Measurements from ENCODE around the gene AP4M1. TPM values are rescaled to one million over a fixed set of nuclear protein-coding genes. Genes with fewer than 3 reads are reported as not detected.

Gene AP4M1
- total and polyA plus RNA-seq, 9 of the 15 experiments (the other 6 are each of a cell fraction or from before 2014, with no cell fraction given): 1.3 to 30.9 (median 14.1) TPM

DNA sequence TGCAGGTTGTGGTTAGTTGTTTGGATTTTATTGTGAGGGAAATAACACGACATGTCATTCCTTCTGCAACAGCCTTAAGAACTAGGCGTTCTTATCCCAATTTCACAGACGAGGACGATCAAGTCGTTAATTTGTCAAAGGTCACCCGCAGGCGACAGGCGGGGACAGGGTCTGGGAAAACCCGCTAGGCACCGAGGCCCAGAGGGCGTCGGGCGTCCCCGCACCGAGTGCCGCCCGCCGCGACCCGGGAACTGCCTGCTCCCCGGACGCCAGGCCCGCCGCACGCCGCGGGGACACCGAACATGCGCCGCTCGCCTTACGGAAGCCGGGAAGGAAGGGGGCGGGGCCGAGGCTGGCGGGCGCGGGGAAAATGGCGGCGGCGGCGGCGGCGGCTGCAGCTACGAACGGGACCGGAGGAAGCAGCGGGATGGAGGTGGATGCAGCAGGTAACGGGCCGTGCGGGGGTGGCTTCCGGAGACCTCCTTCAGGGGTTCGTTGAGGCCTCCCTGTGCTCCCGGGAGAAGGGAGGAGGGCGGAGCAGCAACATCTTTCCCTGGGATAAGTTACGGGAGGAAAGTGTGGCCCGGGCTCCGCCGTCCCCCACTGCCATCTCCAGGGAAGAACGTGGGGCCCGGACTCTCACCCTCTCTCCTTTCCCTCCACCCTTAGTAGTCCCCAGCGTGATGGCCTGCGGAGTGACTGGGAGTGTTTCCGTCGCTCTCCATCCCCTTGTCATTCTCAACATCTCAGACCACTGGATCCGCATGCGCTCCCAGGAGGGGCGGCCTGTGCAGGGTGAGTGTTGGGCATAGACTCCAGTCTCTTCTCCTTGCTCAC is 12.6 kb upstream of the AP4M1 start, which contains the start of gene COPS6 (continued):
- TF ChIP-seq PTTG1 (tag; IDR thresholded peaks at IDR 0.05; ENCODE audit: low read depth): no peak
- no peak for TF ChIP-seq ADNP (tag; IDR thresholded peaks at IDR 0.05)
- peak; percentile 63 for TF ChIP-seq ZNF239 (CRISPR knock-in tag; IDR thresholded peaks at IDR 0.05)
- no peak; the same call in 1 of the 2 replicates for TF ChIP-seq TARDBP (IDR thresholded peaks at IDR 0.05)
- TF ChIP-seq U2AF1 (optimal IDR thresholded peaks at IDR 0.05; ENCODE audit: low read depth, low read length): no peak
- no peak for TF ChIP-seq ZNF695 (CRISPR knock-in tag; IDR thresholded peaks at IDR 0.05)
- TF ChIP-seq SP1 (CRISPR knock-in tag; IDR thresholded peaks at IDR 0.05): peak; percentile 100
- TF ChIP-seq SRSF9 (IDR thresholded peaks at IDR 0.05; ENCODE audit: borderline replicate concordance, low read depth, low read length): no peak
- TF ChIP-seq RHOXF2B (CRISPR knock-in tag; conservative IDR thresholded peaks at IDR 0.05): no peak
- peak; percentile 30 to 83; a peak in 2 of 4 replicates for TF ChIP-seq FOXA3 (CRISPR knock-in tag; conservative IDR thresholded peaks at IDR 0.05 in 1 of 2, IDR thresholded peaks at IDR 0.05 in 1 of 2)
- TF ChIP-seq, protein P1, sequence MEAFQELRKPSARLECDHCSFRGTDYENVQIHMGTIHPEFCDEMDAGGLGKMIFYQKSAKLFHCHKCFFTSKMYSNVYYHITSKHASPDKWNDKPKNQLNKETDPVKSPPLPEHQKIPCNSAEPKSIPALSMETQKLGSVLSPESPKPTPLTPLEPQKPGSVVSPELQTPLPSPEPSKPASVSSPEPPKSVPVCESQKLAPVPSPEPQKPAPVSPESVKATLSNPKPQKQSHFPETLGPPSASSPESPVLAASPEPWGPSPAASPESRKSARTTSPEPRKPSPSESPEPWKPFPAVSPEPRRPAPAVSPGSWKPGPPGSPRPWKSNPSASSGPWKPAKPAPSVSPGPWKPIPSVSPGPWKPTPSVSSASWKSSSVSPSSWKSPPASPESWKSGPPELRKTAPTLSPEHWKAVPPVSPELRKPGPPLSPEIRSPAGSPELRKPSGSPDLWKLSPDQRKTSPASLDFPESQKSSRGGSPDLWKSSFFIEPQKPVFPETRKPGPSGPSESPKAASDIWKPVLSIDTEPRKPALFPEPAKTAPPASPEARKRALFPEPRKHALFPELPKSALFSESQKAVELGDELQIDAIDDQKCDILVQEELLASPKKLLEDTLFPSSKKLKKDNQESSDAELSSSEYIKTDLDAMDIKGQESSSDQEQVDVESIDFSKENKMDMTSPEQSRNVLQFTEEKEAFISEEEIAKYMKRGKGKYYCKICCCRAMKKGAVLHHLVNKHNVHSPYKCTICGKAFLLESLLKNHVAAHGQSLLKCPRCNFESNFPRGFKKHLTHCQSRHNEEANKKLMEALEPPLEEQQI (IDR thresholded peaks at IDR 0.05): no peak
- TF ChIP-seq USF1 (CRISPR knock-in tag; IDR thresholded peaks at IDR 0.05): no peak; the same call in 1 of the 2 replicates
- TF ChIP-seq, protein P2, sequence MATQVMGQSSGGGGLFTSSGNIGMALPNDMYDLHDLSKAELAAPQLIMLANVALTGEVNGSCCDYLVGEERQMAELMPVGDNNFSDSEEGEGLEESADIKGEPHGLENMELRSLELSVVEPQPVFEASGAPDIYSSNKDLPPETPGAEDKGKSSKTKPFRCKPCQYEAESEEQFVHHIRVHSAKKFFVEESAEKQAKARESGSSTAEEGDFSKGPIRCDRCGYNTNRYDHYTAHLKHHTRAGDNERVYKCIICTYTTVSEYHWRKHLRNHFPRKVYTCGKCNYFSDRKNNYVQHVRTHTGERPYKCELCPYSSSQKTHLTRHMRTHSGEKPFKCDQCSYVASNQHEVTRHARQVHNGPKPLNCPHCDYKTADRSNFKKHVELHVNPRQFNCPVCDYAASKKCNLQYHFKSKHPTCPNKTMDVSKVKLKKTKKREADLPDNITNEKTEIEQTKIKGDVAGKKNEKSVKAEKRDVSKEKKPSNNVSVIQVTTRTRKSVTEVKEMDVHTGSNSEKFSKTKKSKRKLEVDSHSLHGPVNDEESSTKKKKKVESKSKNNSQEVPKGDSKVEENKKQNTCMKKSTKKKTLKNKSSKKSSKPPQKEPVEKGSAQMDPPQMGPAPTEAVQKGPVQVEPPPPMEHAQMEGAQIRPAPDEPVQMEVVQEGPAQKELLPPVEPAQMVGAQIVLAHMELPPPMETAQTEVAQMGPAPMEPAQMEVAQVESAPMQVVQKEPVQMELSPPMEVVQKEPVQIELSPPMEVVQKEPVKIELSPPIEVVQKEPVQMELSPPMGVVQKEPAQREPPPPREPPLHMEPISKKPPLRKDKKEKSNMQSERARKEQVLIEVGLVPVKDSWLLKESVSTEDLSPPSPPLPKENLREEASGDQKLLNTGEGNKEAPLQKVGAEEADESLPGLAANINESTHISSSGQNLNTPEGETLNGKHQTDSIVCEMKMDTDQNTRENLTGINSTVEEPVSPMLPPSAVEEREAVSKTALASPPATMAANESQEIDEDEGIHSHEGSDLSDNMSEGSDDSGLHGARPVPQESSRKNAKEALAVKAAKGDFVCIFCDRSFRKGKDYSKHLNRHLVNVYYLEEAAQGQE (IDR thresholded peaks at IDR 0.05; ENCODE audit: borderline replicate concordance): peak; percentile 5; the same call in 1 of the 2 replicates
- TF ChIP-seq, protein P2 (CRISPR knock-in tag; IDR thresholded peaks at IDR 0.05; ENCODE audit: low read depth): peak; percentile 23; the same call in 1 of the 2 replicates
- no peak for TF ChIP-seq HSF4 (CRISPR knock-in tag; IDR thresholded peaks at IDR 0.05; ENCODE audit: borderline replicate concordance)
- no peak for TF ChIP-seq ETV6 (IDR thresholded peaks at IDR 0.05; ENCODE audit: borderline replicate concordance in 1 of 2, low read depth in 2 of 2, low read length in 1 of 2)
- peak; percentile 97; the same call in 1 of the 2 replicates for TF ChIP-seq ETV6 (CRISPR knock-in tag; IDR thresholded peaks at IDR 0.05; ENCODE audit: borderline replicate concordance)

All from K562 (cell line).